C4-2B (cell line): Measurements from ENCODE around the gene ATP8B3.

Source experiments
- ZFX ChIP-seq: fragments of 450-650 bp; IDR thresholded peaks from 2 replicates; pipeline ENCODE4 v1.6.1; 2017
- TF ChIP-seq, protein P1 (sequence below): fragments of 450-650 bp; conservative IDR thresholded peaks from 2 replicates; pipeline ENCODE4 v1.5.1; 2017; ENCODE audit warnings: mild to moderate bottlenecking

DNA sequence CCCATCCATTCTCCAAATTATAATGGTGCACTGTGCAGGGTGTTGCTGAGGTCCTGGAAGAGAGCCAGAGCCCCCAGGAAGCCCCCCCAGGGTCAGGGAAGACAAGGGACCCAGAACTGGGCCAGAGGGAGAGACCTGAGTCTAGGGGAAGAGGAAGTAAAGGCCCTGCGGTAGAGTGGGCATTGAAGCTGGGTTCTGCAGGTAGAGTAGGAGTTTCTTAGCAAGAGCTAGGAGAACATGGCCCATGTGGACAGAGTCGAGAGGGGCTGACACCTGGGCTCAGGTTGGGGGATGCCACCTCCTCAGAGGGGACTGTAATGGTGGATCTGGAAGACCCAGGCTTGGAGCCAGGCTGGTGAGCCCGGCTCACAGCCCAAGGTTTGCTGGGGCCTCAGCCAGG, 75.8 kb downstream of the ATP8B3 start:
- TF ChIP-seq, protein P1, sequence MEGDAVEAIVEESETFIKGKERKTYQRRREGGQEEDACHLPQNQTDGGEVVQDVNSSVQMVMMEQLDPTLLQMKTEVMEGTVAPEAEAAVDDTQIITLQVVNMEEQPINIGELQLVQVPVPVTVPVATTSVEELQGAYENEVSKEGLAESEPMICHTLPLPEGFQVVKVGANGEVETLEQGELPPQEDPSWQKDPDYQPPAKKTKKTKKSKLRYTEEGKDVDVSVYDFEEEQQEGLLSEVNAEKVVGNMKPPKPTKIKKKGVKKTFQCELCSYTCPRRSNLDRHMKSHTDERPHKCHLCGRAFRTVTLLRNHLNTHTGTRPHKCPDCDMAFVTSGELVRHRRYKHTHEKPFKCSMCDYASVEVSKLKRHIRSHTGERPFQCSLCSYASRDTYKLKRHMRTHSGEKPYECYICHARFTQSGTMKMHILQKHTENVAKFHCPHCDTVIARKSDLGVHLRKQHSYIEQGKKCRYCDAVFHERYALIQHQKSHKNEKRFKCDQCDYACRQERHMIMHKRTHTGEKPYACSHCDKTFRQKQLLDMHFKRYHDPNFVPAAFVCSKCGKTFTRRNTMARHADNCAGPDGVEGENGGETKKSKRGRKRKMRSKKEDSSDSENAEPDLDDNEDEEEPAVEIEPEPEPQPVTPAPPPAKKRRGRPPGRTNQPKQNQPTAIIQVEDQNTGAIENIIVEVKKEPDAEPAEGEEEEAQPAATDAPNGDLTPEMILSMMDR, result no peak
- no peak for TF ChIP-seq ZFX
